Muscle of arm (tissue), 12 donors: Measurements from ENCODE around the gene CEMP1. TPM values are rescaled to one million over a fixed set of nuclear protein-coding genes. Genes with fewer than 3 reads are reported as not detected.

ENCODE experiments used
- DNase-seq: peaks from one replicate; pipeline ENCODE4 v3.0.0-alpha.2; 2013
- polyA plus RNA-seq, 12 donors: library from polyadenylated mRNA; unstranded; fragments of 120-200 nt; gene quantifications; one replicate each; pipeline ENCODE4 v1.2.1, GENCODE V29; 2013; ENCODE audit not compliant: insufficient read length in 12 of 12

CEMP1 gene
- polyA plus RNA-seq, 12 donors: 1.4 to 3.2 (median 1.9) TPM; not detected in 3

DNA sequence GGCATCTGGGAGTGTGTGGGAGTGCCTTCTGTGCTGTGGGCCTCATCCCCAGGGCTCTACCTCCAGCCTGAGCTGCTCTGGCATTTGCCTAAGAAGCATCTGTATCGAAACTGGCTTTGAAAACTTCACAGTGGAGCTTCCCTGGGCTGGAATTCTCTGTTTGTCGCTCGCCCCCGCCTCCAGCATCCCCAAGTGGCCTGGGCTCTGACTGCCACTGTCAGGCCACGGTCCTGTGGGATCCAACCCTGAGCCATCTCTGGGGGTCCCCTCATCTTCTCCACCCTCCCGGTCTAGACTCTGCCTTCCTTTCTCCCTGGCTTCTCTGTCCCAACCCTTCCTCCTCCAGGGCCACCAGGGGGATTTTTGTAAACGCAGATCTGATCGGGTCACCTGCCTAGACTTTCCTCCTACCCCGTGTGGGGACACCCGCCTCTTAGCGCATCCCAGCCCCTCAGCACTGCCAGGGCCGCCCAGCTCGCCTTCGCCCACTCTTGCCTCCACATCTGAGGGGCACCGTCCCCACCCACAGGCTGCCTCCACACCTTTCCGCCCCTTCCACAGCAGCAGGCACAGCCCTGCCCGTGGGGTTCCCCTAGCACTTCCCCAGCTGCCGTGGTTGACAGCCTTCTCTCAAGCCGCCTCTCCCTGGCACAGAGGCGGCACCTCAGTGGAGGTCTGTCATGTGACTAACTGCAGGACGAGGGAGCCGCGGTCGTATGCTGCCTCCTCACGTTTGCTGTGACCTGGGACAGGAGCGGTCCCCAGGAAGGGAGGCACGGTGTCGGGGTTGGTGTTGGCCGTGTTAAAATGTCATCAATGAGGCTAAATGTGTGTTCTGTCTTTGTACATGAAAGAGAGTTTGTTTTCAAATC lies 44.3 kb downstream of the CEMP1 start:
- no peak for DNase-seq

DNA sequence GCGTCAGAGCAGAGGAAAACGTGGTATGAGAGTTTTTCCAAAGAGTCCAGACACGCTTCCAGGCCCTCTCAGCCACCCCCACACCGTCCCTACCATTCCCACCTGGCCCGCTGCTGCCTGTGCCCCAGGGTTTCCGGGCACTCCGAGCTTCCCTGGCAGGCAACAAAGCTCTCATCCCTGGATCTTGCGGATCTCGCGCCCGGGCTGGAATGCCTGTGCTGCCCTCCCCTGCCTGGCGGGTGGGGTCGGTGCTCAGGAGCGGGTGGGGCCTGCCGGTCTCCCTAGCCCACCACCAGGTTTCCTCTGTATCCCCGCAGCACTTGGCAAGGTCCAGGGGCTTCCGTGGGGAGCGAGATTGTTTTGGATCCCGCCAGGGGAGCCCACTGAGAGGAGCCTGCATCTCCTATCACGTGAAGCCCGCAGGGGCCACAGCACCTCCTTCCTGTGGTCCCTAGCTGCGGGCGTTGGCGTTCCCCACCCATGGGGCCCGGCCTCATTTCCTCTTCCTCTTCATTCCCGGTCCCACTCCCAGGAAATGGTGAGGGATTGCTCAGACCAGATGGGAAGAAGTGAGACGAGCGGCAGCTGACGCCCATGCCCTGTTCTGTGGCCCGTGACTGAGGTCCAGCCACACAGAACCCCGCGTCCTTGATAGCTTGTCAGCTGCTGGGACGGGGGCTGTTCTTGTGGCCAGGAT lies 45.2 kb downstream of the CEMP1 start:
- no peak for DNase-seq

DNA sequence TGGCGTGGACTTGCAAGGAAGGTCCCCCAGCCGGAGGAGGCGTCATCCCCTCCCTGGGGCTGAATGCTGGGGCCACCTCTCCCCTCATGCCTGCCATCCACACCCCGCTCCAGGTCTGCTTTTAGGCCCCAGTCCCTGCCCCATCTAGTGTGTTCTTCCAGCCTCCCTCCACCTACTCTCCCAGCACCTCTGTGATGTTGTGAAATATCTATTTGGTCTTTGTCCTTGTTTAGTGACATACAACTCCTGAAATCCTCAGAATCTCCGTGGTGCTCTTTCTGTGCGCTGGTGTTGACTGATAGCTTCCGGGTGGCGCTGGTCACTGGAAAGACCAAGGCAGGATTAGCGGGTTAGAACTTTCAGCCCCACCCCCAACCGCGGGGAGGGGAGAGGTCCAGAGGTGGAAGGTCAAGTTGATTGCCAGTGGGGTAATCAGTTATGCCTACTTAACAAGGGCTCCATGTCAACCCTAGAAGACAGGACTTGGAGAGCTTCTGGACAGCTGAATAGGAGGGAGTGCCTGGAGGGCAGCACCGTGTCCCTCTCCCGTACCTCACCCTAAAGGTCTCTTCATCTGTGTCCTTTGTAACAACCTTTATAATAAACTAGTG lies 46.2 kb downstream of the CEMP1 start:
- DNase-seq: no peak

DNA sequence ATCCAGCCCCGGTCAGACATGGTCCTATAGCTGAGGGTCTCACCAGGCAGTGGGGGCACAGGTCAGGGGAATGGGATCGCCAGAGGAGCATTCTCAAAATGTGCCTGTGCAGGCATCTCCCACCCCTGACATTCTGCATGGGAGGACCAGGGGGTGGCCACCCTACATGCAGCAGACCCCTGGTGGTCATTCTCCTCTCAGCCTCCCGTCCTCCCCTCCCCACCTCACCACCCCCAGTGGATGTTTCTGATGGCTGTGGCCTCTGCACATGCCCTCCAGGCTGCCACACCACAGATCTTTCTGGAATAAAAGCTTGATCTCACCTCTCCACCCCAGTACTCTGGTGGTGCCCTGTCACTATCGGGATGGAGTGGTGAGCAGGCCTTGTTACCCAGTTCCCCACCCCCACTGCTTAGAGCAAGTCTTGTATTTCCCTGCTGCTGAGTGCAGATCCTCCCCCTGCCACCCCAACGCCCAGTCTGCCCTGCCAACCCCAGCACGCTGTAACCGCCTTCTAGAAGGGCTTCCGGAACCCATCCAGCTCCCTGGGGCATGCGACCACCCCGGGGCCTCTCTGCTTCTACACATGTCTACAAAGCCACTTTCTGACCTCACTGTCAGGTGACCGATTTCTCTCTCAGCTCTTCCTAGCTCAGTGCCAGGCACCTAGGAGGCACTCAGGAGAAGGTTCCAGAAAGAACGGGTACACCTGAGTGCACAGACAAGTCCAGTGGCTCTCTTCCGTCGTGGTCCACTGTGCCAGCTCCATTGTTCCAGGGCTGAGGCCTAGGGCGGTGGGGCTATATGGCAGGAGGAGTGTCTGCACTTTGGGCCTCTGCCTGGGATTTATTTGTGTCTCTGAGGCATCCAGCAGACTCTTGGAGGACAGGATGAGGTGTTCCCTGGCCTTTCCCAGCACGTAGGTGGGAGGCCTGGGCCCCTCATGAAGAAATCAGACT lies 47.0 kb downstream of the CEMP1 start:
- no peak for DNase-seq

DNA sequence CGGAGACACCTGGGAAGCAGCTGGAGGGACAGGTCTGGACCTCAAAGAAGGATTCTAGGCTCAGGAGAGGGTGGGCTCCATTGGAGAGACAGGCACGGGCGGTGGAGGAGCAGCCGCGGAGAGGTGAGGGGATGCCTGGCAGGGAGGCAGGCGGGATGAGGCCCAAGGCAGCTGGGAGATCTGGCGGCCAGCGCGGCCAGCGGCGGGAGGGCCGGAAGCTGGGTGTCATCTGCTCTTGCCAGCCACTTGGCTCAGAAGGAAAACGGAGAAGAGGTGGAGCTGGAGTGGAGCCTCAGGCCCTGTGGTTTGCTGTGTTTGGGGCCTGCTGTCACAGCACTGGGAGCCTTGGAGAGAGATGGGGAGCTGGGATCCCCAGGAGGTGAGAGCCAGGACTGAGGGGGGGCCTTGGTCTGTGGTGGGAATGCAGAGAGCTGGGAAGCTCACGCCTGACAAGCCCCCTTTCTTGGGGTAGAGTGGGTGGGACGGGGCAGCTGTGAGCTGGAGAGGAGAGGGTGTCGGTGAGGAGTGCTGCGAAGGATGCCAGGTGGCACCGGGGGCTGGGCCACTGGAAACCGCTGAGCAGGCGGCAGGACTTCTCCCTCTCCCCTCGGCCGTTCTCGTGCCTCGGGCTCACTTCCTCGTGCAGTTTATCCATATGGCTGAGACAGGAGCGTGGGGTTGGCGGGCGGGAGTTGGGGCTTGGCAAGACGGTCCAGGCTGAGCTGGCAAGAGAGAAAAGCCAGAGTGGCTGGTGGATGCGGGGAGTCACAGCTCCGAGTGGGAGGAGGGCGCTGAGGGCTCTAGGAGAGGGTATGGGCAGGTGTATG lies 48.3 kb downstream of the CEMP1 start:
- no peak for DNase-seq

DNA sequence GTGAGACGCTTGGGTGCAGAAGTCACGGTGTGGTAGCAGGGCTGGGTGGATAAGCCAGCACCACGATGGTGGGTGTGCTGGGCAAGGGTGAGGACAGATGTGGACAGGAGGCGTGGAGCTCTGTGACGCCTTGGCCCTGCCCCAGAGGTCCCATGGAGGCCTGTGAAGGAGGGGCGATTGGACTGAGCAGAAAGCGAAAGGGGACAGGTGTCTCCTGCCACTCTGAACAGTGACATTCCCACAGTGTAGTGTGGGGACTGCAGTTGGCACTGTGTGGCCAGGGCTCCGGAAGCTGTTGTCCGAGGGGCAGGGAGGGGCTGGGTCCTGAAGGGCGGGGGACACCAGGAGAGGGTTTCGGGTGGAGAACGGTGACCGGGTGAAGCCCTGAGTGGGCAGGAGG lies 49.0 kb downstream of the CEMP1 start:
- DNase-seq: no peak

DNA sequence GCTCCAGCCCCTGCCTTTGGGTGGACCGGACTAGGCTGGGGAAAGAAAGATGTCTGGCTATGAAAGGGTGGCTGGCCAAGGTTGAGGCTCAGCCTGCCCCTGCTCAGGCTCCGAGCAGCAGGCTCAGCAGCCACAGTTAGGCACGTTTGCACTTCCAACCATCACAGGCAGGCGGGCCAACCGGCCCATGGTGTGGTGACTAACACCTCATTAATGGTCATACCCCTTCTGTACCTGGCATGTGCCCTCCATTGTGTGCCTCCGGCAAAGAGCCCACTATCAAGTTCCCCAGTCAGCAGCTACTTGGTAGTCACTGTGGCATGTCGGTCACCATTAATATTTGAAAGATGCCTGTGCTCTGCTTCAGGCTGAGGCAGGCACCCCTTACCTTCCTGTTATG lies 49.5 kb downstream of the CEMP1 start:
- DNase-seq: no peak

DNA sequence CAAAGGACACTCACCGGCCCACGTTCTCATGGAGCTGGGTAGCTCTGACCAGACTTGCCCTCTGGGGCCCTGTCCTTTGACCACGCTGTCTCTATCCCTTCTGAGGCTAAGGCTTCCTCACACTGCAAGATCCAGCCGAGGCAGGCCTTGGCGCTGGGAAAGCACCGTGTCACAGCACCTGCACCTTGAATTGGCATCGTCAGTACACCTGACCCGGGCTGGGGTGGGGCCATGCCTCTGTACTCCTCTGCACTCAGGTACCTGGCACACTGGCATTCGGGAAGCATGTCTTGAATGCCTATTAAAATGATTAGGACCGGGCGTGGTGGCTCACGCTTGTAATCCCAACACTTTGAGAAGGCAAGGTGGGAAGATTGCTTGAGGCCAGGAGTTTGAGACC lies 50.3 kb downstream of the CEMP1 start:
- no peak for DNase-seq

Other genes with a start within 250 kb of the CEMP1 start
- 10 to 100 TPM in 11 of 12 donors, not detected in 1; 12.3 to 24.2 (median 14.4) TPM for gene ABCA3, start 190.7 kb downstream of the CEMP1 start, polyA plus RNA-seq
- 1 to 10 TPM in 11 of 12 donors, not detected in 1; 3.3 to 9.5 (median 6.5) TPM for gene CCNF, start 102.0 kb downstream of the CEMP1 start, polyA plus RNA-seq
- 1 to 10 TPM in 11 of 12 donors, not detected in 1; 3.2 to 8.4 (median 4.3) TPM for gene TEDC2, start 71.3 kb downstream of the CEMP1 start, polyA plus RNA-seq
- 1 to 10 TPM in 11 of 12 donors, not detected in 1; 1.2 to 5.6 (median 2.2) TPM for gene NTN3, start 60.1 kb downstream of the CEMP1 start, polyA plus RNA-seq
- gene TBC1D24, start 56.3 kb downstream of the CEMP1 start, polyA plus RNA-seq: 10 to 100 TPM in 10 of 12 donors, 1 to 10 TPM in 1, not detected in 1; 9.8 to 31.6 (median 19.9) TPM
- 100 to 1,000 TPM in 3 of 12 donors, 10 to 100 TPM in 8, not detected in 1; 57.8 to 244 (median 85.7) TPM for gene ATP6V0C, start 17.5 kb downstream of the CEMP1 start, polyA plus RNA-seq
- gene AMDHD2, start 11.0 kb downstream of the CEMP1 start, polyA plus RNA-seq: 10 to 100 TPM in 5 of 12 donors, 1 to 10 TPM in 6, not detected in 1; 8.2 to 58.4 (median 9.6) TPM
- gene PDPK1, start 6.6 kb upstream of the CEMP1 start, polyA plus RNA-seq: 10 to 100 TPM in 11 of 12 donors, not detected in 1; 26.4 to 50.8 (median 32.8) TPM
- 10 to 100 TPM in 11 of 12 donors, not detected in 1; 18.0 to 26.1 (median 21.0) TPM for gene KCTD5, start 151.1 kb upstream of the CEMP1 start, polyA plus RNA-seq
- gene PRSS27, start 188.8 kb upstream of the CEMP1 start, polyA plus RNA-seq: 1 to 10 TPM in 7 of 12 donors, under 1 TPM in 3, not detected in 2; 0.87 to 1.8 (median 1.2) TPM
- gene SRRM2, start 221.2 kb upstream of the CEMP1 start, polyA plus RNA-seq: 1,000 to 10,000 TPM in 1 of 12 donors, 100 to 1,000 TPM in 11; 311 to 1,481 (median 496) TPM
- gene ELOB, start 245.9 kb upstream of the CEMP1 start, polyA plus RNA-seq: 100 to 1,000 TPM in 10 of 12 donors, 10 to 100 TPM in 1, not detected in 1; 77.3 to 189 (median 135) TPM